Activated naive CD4-positive, alpha-beta T cell treated with anti-CD3 and anti-CD28 coated beads, Interleukin-2, amount 50 U/mL, for 72 hours (primary cell): ENCODE results near the gene INPP5K. TPM values are rescaled to one million over a fixed set of nuclear protein-coding genes. Genes with fewer than 3 reads are reported as not detected.

Experiments used
- ATAC-seq, 2 donors: fragments of 150-1000 bp; cut with Tn5 transposase; 2 replicates each; pipeline ENCODE4 v1.10.0; 2021; ENCODE audit warnings: mild to moderate bottlenecking in 2 of 2, moderate library complexity in 2 of 2
- DNase-seq, 2 donors: peaks; one replicate each; pipeline ENCODE4 v3.0.0; 2021 to 2022; ENCODE audit warnings: low spot score in 2 of 2
- H3K27ac Mint-ChIP-seq, 2 donors: one replicate each; pipeline ENCODE4 v1.8.0; 2022; ENCODE audit warnings: mild to moderate bottlenecking in 2 of 2, mixed read lengths in 2 of 2
- H3K36me3 Mint-ChIP-seq, 2 donors: one replicate each; pipeline ENCODE4 v1.8.0; 2022; ENCODE audit warnings: mixed read lengths in 2 of 2
- H3K9me3 Mint-ChIP-seq, 2 donors: one replicate each; pipeline ENCODE4 v1.8.0; 2022; ENCODE audit warnings: mixed read lengths in 2 of 2
- total RNA-seq, 2 donors: library from RNA; stranded (reverse); gene quantifications; one replicate each; pipeline ENCODE4 v1.2.3, GENCODE V29; 2022

The INPP5K gene
- total RNA-seq, 2 donors from 2014 or later = 20.7 to 35.1 TPM

GRCh38 chr17:1482680-1483079 is 33.7 kb downstream of the INPP5K start:
- no peaks in the 10 kb centered on the region for H3K9me3 Mint-ChIP-seq
- ATAC-seq (no peak), DNase-seq (no peak)
- H3K36me3 Mint-ChIP-seq = peaks cover 0 to 4% of the 10 kb centered on the region in 2 donors
- no peak overlapping the region for H3K27ac Mint-ChIP-seq

GRCh38 chr17:1481736-1482135 is 34.7 kb downstream of the INPP5K start:
- no peak for DNase-seq
- H3K9me3 Mint-ChIP-seq = no peaks in the 10 kb centered on the region
- no peak overlapping the region for H3K27ac Mint-ChIP-seq
- ATAC-seq = no peak
- peaks cover 0 to 4% of the 10 kb centered on the region in 2 donors for H3K36me3 Mint-ChIP-seq

- DNase-seq = no peak
- no peaks in the 10 kb centered on the region for H3K9me3 Mint-ChIP-seq
- ATAC-seq = no peak
- H3K36me3 Mint-ChIP-seq = peaks cover 0 to 4% of the 10 kb centered on the region in 2 donors
- H3K27ac Mint-ChIP-seq = no peak overlapping the region
Measured at GRCh38 chr17:1480747-1481465, 35.5 kb downstream of the INPP5K start.

- peaks cover 0 to 4% of the 10 kb centered on the region in 2 donors for H3K36me3 Mint-ChIP-seq
- no peaks in the 10 kb centered on the region for H3K9me3 Mint-ChIP-seq
- ATAC-seq (no peak), DNase-seq (no peak)
- no peak overlapping the region for H3K27ac Mint-ChIP-seq
Measured at GRCh38 chr17:1478418-1478817, 38.0 kb downstream of the INPP5K start.

GRCh38 chr17:1475321-1475854 is 41.0 kb downstream of the INPP5K start:
- no peak for DNase-seq

GRCh38 chr17:1474402-1475189 is 41.8 kb downstream of the INPP5K start:
- no peak overlapping the region for H3K27ac Mint-ChIP-seq

More at GRCh38 chr17:1475321-1475854, 41.0 kb downstream of the INPP5K start:
- H3K9me3 Mint-ChIP-seq = no peaks in the 10 kb centered on the region
- ATAC-seq = no peak
- H3K27ac Mint-ChIP-seq = no peak overlapping the region
- peaks cover 0 to 4% of the 10 kb centered on the region in 2 donors for H3K36me3 Mint-ChIP-seq

GRCh38 chr17:1473841-1474240 is 42.6 kb downstream of the INPP5K start:
- peak; percentile 39 to 62 for ATAC-seq
- no peak for DNase-seq

More at GRCh38 chr17:1474402-1475189, 41.8 kb downstream of the INPP5K start:
- Mint-ChIP-seq H3K36me3 (peaks cover under 1 to 4% of the 10 kb centered on the region in 2 donors), H3K9me3 (no peaks in the 10 kb centered on the region)
- no peak for DNase-seq
- no peak for ATAC-seq

GRCh38 chr17:1473170-1473569 is 43.2 kb downstream of the INPP5K start:
- DNase-seq (no peak), ATAC-seq (peak; percentile 39 to 63)
- peaks cover 4 to 14% of the 10 kb centered on the region in 2 donors for H3K36me3 Mint-ChIP-seq

More at GRCh38 chr17:1473841-1474240, 42.6 kb downstream of the INPP5K start:
- Mint-ChIP-seq H3K36me3 (peaks cover 4 to 8% of the 10 kb centered on the region in 2 donors), H3K9me3 (peaks cover 0 to 1% of the 10 kb centered on the region in 2 donors), H3K27ac (no peak overlapping the region)

GRCh38 chr17:1471911-1472821 is 44.2 kb downstream of the INPP5K start:
- peaks cover 0 to 14% of the 10 kb centered on the region in 2 donors for H3K36me3 Mint-ChIP-seq
- H3K27ac Mint-ChIP-seq = no peak overlapping the region
- DNase-seq (no peak), ATAC-seq (no peak)
- H3K9me3 Mint-ChIP-seq = peaks cover 0 to 4% of the 10 kb centered on the region in 2 donors

More at GRCh38 chr17:1473170-1473569, 43.2 kb downstream of the INPP5K start:
- peaks cover 0 to 4% of the 10 kb centered on the region in 2 donors for H3K9me3 Mint-ChIP-seq
- no peak overlapping the region for H3K27ac Mint-ChIP-seq

GRCh38 chr17:1471490-1471889 is 44.9 kb downstream of the INPP5K start:
- peaks cover 0 to 14% of the 10 kb centered on the region in 2 donors for H3K36me3 Mint-ChIP-seq
- H3K27ac Mint-ChIP-seq = no peak overlapping the region
- peaks cover 0 to 4% of the 10 kb centered on the region in 2 donors for H3K9me3 Mint-ChIP-seq
- DNase-seq (no peak), ATAC-seq (no peak)

GRCh38 chr17:1470755-1471462 is 45.5 kb downstream of the INPP5K start:
- peaks cover 0 to 4% of the 10 kb centered on the region in 2 donors for H3K9me3 Mint-ChIP-seq
- ATAC-seq (no peak), DNase-seq (no peak)
- H3K36me3 Mint-ChIP-seq = peaks cover 0 to 14% of the 10 kb centered on the region in 2 donors
- H3K27ac Mint-ChIP-seq = no peak overlapping the region

GRCh38 chr17:1470071-1470754 is 46.2 kb downstream of the INPP5K start:
- peaks cover 0 to 4% of the 10 kb centered on the region in 2 donors for H3K9me3 Mint-ChIP-seq
- H3K27ac Mint-ChIP-seq = no peak overlapping the region
- ATAC-seq = no peak

GRCh38 chr17:1469231-1469852 is 47.1 kb downstream of the INPP5K start:
- Mint-ChIP-seq H3K9me3 (peaks cover 0 to 4% of the 10 kb centered on the region in 2 donors), H3K36me3 (peaks cover 0 to 14% of the 10 kb centered on the region in 2 donors), H3K27ac (no peak overlapping the region)
- DNase-seq (no peak), ATAC-seq (no peak)

More at GRCh38 chr17:1470071-1470754, 46.2 kb downstream of the INPP5K start:
- no peak for DNase-seq
- H3K36me3 Mint-ChIP-seq = peaks cover 0 to 14% of the 10 kb centered on the region in 2 donors

GRCh38 chr17:1467898-1468492 is 48.4 kb downstream of the INPP5K start:
- peaks cover 0 to 17% of the 10 kb centered on the region in 2 donors for H3K36me3 Mint-ChIP-seq
- ATAC-seq (no peak), DNase-seq (no peak)
- no peak overlapping the region for H3K27ac Mint-ChIP-seq
- peaks cover 0 to 4% of the 10 kb centered on the region in 2 donors for H3K9me3 Mint-ChIP-seq
